SU-DHL-6 (cell line): Measurements from ENCODE around the gene BMP6.

Source experiments
- H2AFZ ChIP-seq: fragments of 200-600 bp; sonication (generic); 2 replicates; pipeline ENCODE4 v1.6.1; 2014; ENCODE audit warnings: low read depth, mild to moderate bottlenecking, moderate library complexity, mixed read lengths, antibody characterized with exemption, low read length; ENCODE audit not compliant: severe bottlenecking
- H3F3A ChIP-seq: fragments of 200-600 bp; shearing (Covaris generic); 2 replicates; pipeline ENCODE4 v1.6.0; 2016; ENCODE audit warnings: antibody characterized with exemption, mild to moderate bottlenecking; ENCODE audit not compliant: insufficient read depth
- H3K27ac ChIP-seq: fragments of 200-600 bp; sonication (generic); 2 replicates; pipeline ENCODE4 v1.5.1; 2016; ENCODE audit warnings: low read depth, mild to moderate bottlenecking, low read length, moderate library complexity, mixed read lengths
- H3K27me3 ChIP-seq: fragments of 200-600 bp; sonication (generic), shearing (Covaris generic); 2 replicates; pipeline ENCODE4 v1.6.0; 2014; ENCODE audit warnings: mild to moderate bottlenecking, low read length
- H3K36me3 ChIP-seq: fragments of 200-600 bp; sonication (generic); 2 replicates; pipeline ENCODE4 v1.6.1; 2014; ENCODE audit warnings: mild to moderate bottlenecking, low read length, mixed read lengths
- H3K4me2 ChIP-seq: fragments of 300-600, 200-600 bp; shearing (Covaris generic), sonication (generic); 2 replicates; pipeline ENCODE4 v1.6.0; 2014; ENCODE audit warnings: low read length, low read depth, mild to moderate bottlenecking; ENCODE audit not compliant: poor library complexity, severe bottlenecking
- H3K4me3 ChIP-seq: fragments of 200-600 bp; sonication (generic); 2 replicates; pipeline ENCODE4 v1.5.1; 2014; ENCODE audit warnings: antibody characterized with exemption, low read length, mild to moderate bottlenecking, mixed read lengths; ENCODE audit not compliant: insufficient read depth, poor library complexity, severe bottlenecking
- H3K79me2 ChIP-seq: fragments of 200-600 bp; sonication (generic); 2 replicates; pipeline ENCODE4 v1.6.1; 2014; ENCODE audit warnings: mild to moderate bottlenecking, low read length, moderate library complexity; ENCODE audit not compliant: insufficient read depth
- H3K9ac ChIP-seq: fragments of 200-600 bp; sonication (generic); 2 replicates; pipeline ENCODE4 v1.7.0; 2014; ENCODE audit warnings: mild to moderate bottlenecking, low read length
- H3K9me2 ChIP-seq: fragments of 200-600 bp; sonication (generic); replicated peaks from 2 replicates; pipeline ENCODE4 v1.6.1; 2014; ENCODE audit warnings: low read length; ENCODE audit not compliant: insufficient read depth
- H3K9me3 ChIP-seq: fragments of 200-600 bp; sonication (generic); 2 replicates; pipeline ENCODE4 v1.6.1; 2014; ENCODE audit warnings: low read length, mixed read lengths; ENCODE audit not compliant: insufficient read depth
- H4K20me1 ChIP-seq: fragments of 200-600 bp; sonication (generic); 2 replicates; pipeline ENCODE4 v1.6.1; 2014; ENCODE audit warnings: low read depth, mild to moderate bottlenecking, antibody characterized with exemption, low read length, moderate library complexity, mixed read lengths
- EZH2phosphoT487 ChIP-seq: fragments of 200-600 bp; sonication (generic), shearing (Covaris generic); conservative IDR thresholded peaks from 2 replicates; pipeline ENCODE4 v1.6.1; 2018; ENCODE audit warnings: mild to moderate bottlenecking, antibody characterized with exemption, low read length, moderate library complexity, mixed read lengths
- TF ChIP-seq, protein P1 (sequence below): fragments of 200-600 bp; sonication (generic); IDR thresholded peaks from one replicate; pipeline ENCODE4 v1.5.1; 2017; ENCODE audit warnings: antibody characterized with exemption, mild to moderate bottlenecking, low read length, moderate library complexity; ENCODE audit not compliant: insufficient read depth, poor library complexity, severe bottlenecking

BMP6 gene

DNA sequence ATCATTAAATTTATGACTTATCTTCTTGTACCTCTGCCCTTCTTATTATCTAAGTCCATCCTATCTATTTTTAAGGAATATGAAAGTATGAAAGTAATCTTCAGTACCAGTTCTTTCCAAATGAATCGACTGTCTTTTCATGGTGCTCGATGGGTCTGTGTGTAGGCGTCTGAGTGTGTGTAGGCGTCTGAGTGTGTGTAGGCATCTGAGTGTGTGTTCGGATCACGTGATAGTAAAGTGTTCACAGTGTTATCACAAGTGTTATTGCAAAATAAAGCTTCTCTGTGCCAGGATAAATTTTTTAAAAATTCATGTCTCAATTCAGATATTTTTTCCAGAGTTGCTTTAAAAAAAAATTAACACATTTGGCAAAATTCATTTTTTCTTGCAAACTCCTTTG is 58.3 kb downstream of the BMP6 start:
- H3K79me2 ChIP-seq = no peaks in the 10 kb centered on the region
- no peak overlapping the region for H2AFZ ChIP-seq
- H3K36me3 ChIP-seq = no peaks in the 10 kb centered on the region
- no peaks in the 10 kb centered on the region for H3K9me2 ChIP-seq
- no peak overlapping the region for H3K4me2 ChIP-seq
- no peaks in the 10 kb centered on the region for H4K20me1 ChIP-seq
- TF ChIP-seq, protein P1, sequence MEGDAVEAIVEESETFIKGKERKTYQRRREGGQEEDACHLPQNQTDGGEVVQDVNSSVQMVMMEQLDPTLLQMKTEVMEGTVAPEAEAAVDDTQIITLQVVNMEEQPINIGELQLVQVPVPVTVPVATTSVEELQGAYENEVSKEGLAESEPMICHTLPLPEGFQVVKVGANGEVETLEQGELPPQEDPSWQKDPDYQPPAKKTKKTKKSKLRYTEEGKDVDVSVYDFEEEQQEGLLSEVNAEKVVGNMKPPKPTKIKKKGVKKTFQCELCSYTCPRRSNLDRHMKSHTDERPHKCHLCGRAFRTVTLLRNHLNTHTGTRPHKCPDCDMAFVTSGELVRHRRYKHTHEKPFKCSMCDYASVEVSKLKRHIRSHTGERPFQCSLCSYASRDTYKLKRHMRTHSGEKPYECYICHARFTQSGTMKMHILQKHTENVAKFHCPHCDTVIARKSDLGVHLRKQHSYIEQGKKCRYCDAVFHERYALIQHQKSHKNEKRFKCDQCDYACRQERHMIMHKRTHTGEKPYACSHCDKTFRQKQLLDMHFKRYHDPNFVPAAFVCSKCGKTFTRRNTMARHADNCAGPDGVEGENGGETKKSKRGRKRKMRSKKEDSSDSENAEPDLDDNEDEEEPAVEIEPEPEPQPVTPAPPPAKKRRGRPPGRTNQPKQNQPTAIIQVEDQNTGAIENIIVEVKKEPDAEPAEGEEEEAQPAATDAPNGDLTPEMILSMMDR = no peak
- TF ChIP-seq EZH2phosphoT487 = no peak
- H3K4me3 ChIP-seq = no peak overlapping the region
- H3K27ac ChIP-seq = no peak overlapping the region
- no peaks in the 10 kb centered on the region for H3K9me3 ChIP-seq
- H3F3A ChIP-seq = no peaks in the 10 kb centered on the region
- no peak overlapping the region for H3K9ac ChIP-seq
- H3K27me3 ChIP-seq = no peaks in the 10 kb centered on the region

DNA sequence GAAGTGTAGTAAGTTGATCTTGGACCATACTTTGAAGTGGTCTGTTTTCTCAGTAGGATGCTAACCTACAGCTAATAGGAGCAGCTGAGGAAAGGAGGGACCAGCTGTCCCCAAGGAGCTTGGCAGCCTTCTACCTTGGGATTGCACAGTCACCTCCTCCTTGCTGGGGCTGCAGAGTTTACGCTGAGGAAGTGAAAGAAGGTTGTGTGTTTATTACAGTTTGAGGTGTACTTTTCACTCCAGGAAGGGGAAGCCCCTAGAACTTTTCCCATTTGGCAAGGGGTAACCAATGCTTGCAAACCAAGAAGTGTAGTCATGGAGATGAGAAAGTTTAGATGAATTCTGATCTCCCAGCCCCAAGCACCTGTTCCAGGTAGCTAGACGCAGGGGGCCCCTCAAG is 58.8 kb downstream of the BMP6 start:
- H3K9me2 ChIP-seq = no peaks in the 10 kb centered on the region
- no peak overlapping the region for H3K27ac ChIP-seq
- no peak overlapping the region for H2AFZ ChIP-seq
- H3K36me3 ChIP-seq = no peaks in the 10 kb centered on the region
- no peaks in the 10 kb centered on the region for H3F3A ChIP-seq
- no peak overlapping the region for H3K4me2 ChIP-seq
- no peaks in the 10 kb centered on the region for H3K27me3 ChIP-seq
- TF ChIP-seq, protein P1 = no peak
- no peak for TF ChIP-seq EZH2phosphoT487
- H3K79me2 ChIP-seq = no peaks in the 10 kb centered on the region
- H3K9me3 ChIP-seq = no peaks in the 10 kb centered on the region
- no peak overlapping the region for H3K4me3 ChIP-seq
- no peaks in the 10 kb centered on the region for H4K20me1 ChIP-seq
- no peak overlapping the region for H3K9ac ChIP-seq

DNA sequence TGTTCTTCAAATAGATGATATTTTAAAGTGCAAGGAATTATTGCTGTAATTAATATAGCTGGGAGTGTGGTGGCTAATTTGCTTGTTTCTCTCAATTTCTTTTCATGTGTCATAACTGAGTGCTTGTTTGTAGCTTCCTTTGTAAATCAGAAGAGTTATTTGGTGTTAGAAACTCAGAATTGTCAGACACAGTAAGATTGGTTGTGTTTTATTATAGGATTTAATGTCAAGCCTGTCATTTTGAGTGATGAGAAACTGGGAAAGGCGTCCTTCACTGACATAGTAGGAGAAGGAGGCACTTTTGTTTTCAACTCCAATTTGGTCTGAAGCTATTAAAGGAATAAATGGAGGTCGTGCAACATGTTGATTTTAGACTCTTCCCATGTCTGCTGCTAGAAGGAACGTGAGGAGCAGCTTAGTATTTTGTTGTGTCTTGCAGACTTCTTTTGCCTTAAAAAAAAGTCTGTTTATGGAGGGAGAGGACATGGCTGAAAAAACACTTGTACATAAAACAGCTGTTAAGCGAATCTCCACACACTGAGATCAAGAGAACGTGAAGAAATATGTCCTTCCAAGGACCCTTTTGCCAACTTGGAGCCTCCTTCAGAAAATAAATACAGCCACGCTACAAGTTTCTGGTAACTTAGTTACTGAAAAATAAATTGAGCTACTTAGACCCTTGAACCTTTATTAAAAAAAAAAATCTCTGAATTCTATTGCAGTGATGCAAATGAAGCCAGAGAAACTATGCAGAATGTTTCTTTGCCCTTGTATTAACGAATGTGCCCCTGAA is 59.5 kb downstream of the BMP6 start:
- no peak overlapping the region for H3K9ac ChIP-seq

More for the DNA sequence above, 59.5 kb downstream of the BMP6 start:
- Histone ChIP-seq H3K4me2 (no peak overlapping the region), H2AFZ (no peak overlapping the region), H4K20me1 (no peaks in the 10 kb centered on the region), H3F3A (no peaks in the 10 kb centered on the region), H3K9me3 (no peaks in the 10 kb centered on the region), H3K4me3 (no peak overlapping the region), H3K27me3 (no peaks in the 10 kb centered on the region), H3K9me2 (no peaks in the 10 kb centered on the region), H3K79me2 (no peaks in the 10 kb centered on the region), H3K36me3 (no peaks in the 10 kb centered on the region), H3K27ac (no peak overlapping the region)
- TF ChIP-seq, protein P1 = no peak
- no peak for TF ChIP-seq EZH2phosphoT487
